Lung (tissue), 12 donors: Measurements from ENCODE around the gene TAP2. TPM values are rescaled to one million over a fixed set of nuclear protein-coding genes. Genes with fewer than 3 reads are reported as not detected.
A peak's percentile ranks its signal among the peaks of the same experiment; 100 is the strongest.
"Not testable (repeated sequence)": the region's sequence is repeated elsewhere in the genome, so short reads cannot be mapped to it uniquely, and the experiment has no call there.

Experiments used
- ATAC-seq: fragments of 200-7000 bp; cut with Tn5 transposase; one replicate; pipeline ENCODE4 v1.9.1; 2020; ENCODE audit warnings: moderate number of reproducible peaks; ENCODE audit not compliant: insufficient read depth, low FRiP score
- DNase-seq, 3 donors: peaks; one replicate each; pipeline ENCODE4 v3.0.0-alpha.2; 2013 to 2017
- H3K27ac ChIP-seq, 2 donors: one replicate each; pipeline ENCODE4 v1.5.1; 2013; ENCODE audit warnings: mild to moderate bottlenecking in 2 of 2, moderate library complexity in 2 of 2, control low read depth in 1 of 2, inconsistent platforms in 1 of 2, low read depth in 1 of 2, low read length in 1 of 2
- H3K27me3 ChIP-seq, 3 donors: one replicate each; pipeline ENCODE4 v1.5.1; 2013; ENCODE audit warnings: low read length in 2 of 3; ENCODE audit not compliant: control insufficient read depth in 3 of 3, insufficient read depth in 3 of 3
- H3K36me3 ChIP-seq, 4 donors: one replicate each; pipeline ENCODE4 v1.5.1; 2013; ENCODE audit warnings: low read length in 4 of 4, mild to moderate bottlenecking in 1 of 4, moderate library complexity in 1 of 4; ENCODE audit not compliant: control insufficient read depth in 4 of 4, insufficient read depth in 4 of 4
- H3K4me1 ChIP-seq, 5 donors: one replicate each; pipeline ENCODE4 v1.5.1; 2013; ENCODE audit warnings: low read length in 5 of 5, mild to moderate bottlenecking in 2 of 5, moderate library complexity in 1 of 5; ENCODE audit not compliant: control insufficient read depth in 5 of 5, insufficient read depth in 5 of 5
- H3K4me3 ChIP-seq: one replicate; pipeline ENCODE4 v1.5.1; 2013; ENCODE audit warnings: mild to moderate bottlenecking, control low read depth, moderate library complexity
- H3K9ac ChIP-seq, 2 donors: one replicate each; pipeline ENCODE4 v1.5.1; 2013; ENCODE audit warnings: low read length in 2 of 2, control low read depth in 1 of 2; ENCODE audit not compliant: insufficient read depth in 1 of 2
- H3K9me3 ChIP-seq, 4 donors: one replicate each; pipeline ENCODE4 v1.5.1; 2013; ENCODE audit warnings: low read length in 3 of 4, mild to moderate bottlenecking in 1 of 4, moderate library complexity in 1 of 4; ENCODE audit not compliant: control insufficient read depth in 4 of 4, insufficient read depth in 3 of 4
- WGBS, 2 donors: extraction: QIAGEN DNeasy Blood & Tissue Kit; methylation state at CpG; one replicate each; pipeline ENCODE4 v1.1.7; 2013; 5-methylcytosine and 5-hydroxymethylcytosine counted together
- polyA plus RNA-seq, 2 donors: library from polyadenylated mRNA; stranded (reverse); fragments of 200-250 nt; gene quantifications; one replicate each; pipeline ENCODE4 v1.2.1, GENCODE V29; 2013
- total RNA-seq, 2 donors: library from RNA; depleted of rRNA in 1 of 2; stranded (reverse); fragments of >200 nt in 1 of 2; gene quantifications; one replicate each; pipeline ENCODE4 v1.2.1, GENCODE V29; 2014 to 2021
- TF ChIP-seq, protein P1 (sequence below): IDR thresholded peaks from 2 replicates; pipeline ENCODE4 v1.5.1; 2012; ENCODE audit warnings: mild to moderate bottlenecking; ENCODE audit errors: control extremely low read depth, extremely low read depth
- donor health status: control.
- donor health status: control.
- donor health status: Bipolar disorder and iron deficiency.
- donor health status: healthy.
- donor health status: DM: yes; HTN: yes; CAD: no.

The TAP2 gene
- total and polyA plus RNA-seq, 4 donors: 15.2 to 63.2 (median 42.0) TPM

DNA sequence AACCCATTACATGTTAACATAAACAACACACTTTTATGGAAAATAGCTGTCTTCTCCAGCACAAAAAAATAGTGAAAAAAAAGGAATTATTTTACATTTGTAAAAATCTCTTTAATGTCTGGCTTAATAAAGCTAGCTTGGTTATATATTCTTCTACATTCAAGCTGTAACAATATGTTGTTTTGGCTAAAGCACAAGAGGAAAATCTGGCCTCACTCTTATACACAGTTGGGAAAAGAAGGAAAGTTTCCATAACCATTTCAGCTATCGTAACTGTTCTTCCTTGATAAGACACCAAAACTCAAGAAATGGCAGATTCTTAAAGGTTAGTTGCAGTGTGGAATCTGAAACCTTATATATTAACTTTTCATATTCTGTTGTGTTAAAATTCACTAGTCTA lies 29.4 kb downstream of the TAP2 start:
- H3K9me3 ChIP-seq: no peaks in the 10 kb centered on the region
- TF ChIP-seq, protein P1, sequence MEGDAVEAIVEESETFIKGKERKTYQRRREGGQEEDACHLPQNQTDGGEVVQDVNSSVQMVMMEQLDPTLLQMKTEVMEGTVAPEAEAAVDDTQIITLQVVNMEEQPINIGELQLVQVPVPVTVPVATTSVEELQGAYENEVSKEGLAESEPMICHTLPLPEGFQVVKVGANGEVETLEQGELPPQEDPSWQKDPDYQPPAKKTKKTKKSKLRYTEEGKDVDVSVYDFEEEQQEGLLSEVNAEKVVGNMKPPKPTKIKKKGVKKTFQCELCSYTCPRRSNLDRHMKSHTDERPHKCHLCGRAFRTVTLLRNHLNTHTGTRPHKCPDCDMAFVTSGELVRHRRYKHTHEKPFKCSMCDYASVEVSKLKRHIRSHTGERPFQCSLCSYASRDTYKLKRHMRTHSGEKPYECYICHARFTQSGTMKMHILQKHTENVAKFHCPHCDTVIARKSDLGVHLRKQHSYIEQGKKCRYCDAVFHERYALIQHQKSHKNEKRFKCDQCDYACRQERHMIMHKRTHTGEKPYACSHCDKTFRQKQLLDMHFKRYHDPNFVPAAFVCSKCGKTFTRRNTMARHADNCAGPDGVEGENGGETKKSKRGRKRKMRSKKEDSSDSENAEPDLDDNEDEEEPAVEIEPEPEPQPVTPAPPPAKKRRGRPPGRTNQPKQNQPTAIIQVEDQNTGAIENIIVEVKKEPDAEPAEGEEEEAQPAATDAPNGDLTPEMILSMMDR: no peak
- H3K27ac ChIP-seq: no peak overlapping the region
- H3K4me3 ChIP-seq: no peak overlapping the region
- peaks cover 0 to 11% (median 1%) of the 10 kb centered on the region in 3 donors for H3K27me3 ChIP-seq
- peaks cover 0 to 6% (median 0%) of the 10 kb centered on the region in 5 donors for H3K4me1 ChIP-seq
- WGBS, 2 donors: 0 to 42% methylated on average over 1 of the region's 1 CpG
- no peak overlapping the region for H3K9ac ChIP-seq
- H3K36me3 ChIP-seq: no peaks in the 10 kb centered on the region
- ATAC-seq: no peak
- DNase-seq: peak in 2 of 3 donors; percentile 56 to 82

DNA sequence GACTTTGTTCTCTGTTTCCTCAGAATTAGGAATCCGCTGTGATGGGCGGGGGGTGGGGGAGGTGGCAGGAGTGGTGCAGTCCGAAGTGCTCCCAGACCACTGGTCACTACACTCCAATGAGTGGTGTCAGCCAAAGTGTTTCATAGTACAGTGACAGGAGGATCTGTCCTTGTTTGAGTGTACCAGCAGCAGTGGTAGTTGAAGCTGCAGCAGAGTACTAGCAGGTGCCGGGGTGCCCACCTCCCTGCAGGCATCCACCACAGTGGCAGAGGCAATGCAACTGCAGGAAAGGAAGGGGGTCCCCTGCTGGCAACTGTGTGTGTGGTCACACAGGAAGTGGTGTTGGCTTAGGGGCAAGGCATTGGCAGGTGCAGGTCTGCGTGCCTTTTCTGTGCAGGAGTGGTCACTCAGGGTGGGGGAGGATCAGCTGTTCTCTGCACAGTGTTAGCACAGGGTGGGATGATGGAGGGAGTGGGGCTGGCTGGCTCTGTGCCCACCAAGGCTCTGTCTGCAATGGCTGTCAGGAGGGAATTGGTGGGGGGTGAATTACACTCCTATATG lies 31.4 kb downstream of the TAP2 start:
- Histone ChIP-seq H3K36me3 (no peaks in the 10 kb centered on the region), H3K4me1 (peaks cover 0 to 6% (median 0%) of the 10 kb centered on the region in 5 donors), H3K4me3 (no peak overlapping the region), H3K9me3 (no peaks in the 10 kb centered on the region), H3K9ac (no peak overlapping the region), H3K27me3 (peaks cover 0 to 17% (median 5%) of the 10 kb centered on the region in 3 donors), H3K27ac (no peak overlapping the region)
- ATAC-seq (no peak), DNase-seq (no peak)
- WGBS, 2 donors: 81 to 83% methylated on average over 5 of the region's 5 CpGs
- TF ChIP-seq, protein P1: no peak

DNA sequence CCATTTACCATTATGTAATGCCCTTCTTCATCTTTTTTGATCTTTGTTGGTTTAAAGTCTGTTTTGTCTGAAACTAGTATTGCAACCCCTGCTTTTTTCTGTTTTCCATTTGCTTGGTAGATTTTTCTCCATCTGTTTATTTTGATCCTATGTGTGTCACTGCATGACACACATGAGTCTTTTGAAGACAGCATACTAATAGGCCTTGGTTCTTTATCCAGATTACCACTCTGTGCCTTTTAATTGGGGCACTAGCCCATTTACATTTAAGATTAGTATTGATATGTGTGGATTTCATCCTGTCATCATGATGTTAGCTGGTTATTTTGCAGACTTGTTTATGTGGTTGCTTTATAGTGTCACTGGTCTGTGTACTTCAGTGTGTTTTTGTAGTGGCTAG lies 33.1 kb downstream of the TAP2 start:
- not testable (repeated sequence) for H3K4me1 ChIP-seq, H3K9ac ChIP-seq, DNase-seq, H3K27ac ChIP-seq, H3K9me3 ChIP-seq, H3K4me3 ChIP-seq, ATAC-seq, H3K36me3 ChIP-seq
- peaks cover 0 to 17% (median 12%) of the 10 kb centered on the region in 3 donors for H3K27me3 ChIP-seq

DNA sequence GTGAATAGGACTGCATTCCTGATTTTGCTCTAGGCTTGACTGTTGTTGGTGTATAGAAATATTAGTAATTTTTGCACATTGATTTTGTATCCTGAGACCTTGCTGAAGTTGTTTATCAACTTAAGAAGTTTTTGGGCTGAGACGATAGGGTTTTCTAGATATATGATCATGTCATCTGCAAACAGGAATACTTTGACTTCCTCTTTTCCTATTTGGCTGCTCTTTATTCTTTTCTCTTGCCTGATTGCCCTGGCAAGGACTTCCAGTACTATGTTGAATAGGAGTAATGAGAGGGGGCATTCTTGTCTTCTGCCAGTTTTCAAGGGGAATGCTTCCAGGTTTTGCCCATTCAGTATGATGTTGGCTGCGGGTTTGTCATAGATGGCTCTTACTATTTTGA lies 35.1 kb downstream of the TAP2 start:
- no peak overlapping the region for H3K9ac ChIP-seq
- H3K9me3 ChIP-seq: no peaks in the 10 kb centered on the region
- H3K4me3 ChIP-seq: no peak overlapping the region
- peaks cover 0 to 19% (median 12%) of the 10 kb centered on the region in 3 donors for H3K27me3 ChIP-seq
- DNase-seq (no peak), ATAC-seq (no peak)
- 20 to 52% methylated on average over 2 of the region's 2 CpGs for WGBS, 2 donors
- no peaks in the 10 kb centered on the region for H3K4me1 ChIP-seq
- no peak overlapping the region for H3K27ac ChIP-seq
- H3K36me3 ChIP-seq: no peaks in the 10 kb centered on the region
- TF ChIP-seq, protein P1: no peak
